Stimulated activated CD4-positive, alpha-beta T cell treated with anti-CD3 and anti-CD28 coated beads, Interleukin-1b, Interleukin-23, amount 100 ng/mL, for 48 hours (primary cell): Measurements from ENCODE around the gene STRN3.
"Not testable (repeated sequence)": the region's sequence is repeated elsewhere in the genome, so short reads cannot be mapped to it uniquely, and the experiment has no call there.

Source experiments
- DNase-seq: peaks from one replicate; pipeline ENCODE4 v3.0.0-alpha.2; 2020

The STRN3 gene

GRCh38 chr14:30967364-30968098, 58.6 kb downstream of the STRN3 start:
- DNase-seq = not testable (repeated sequence)

- no peak for DNase-seq
These were observed 59.5 kb downstream of the STRN3 start for GRCh38 chr14:30966415-30967363.

- not testable (repeated sequence) for DNase-seq
These were observed 60.3 kb downstream of the STRN3 start for GRCh38 chr14:30965861-30966260.

- not testable (repeated sequence) for DNase-seq
These were observed 63.6 kb downstream of the STRN3 start for GRCh38 chr14:30962537-30962936.

- no peak for DNase-seq
These were observed 64.8 kb downstream of the STRN3 start for GRCh38 chr14:30961330-30961729.

GRCh38 chr14:30960216-30960615, 66.0 kb downstream of the STRN3 start:
- DNase-seq = no peak

- DNase-seq = no peak
These were observed 67.4 kb downstream of the STRN3 start for GRCh38 chr14:30958555-30959407.

- DNase-seq = no peak
These were observed 68.3 kb downstream of the STRN3 start for GRCh38 chr14:30957813-30958370.

GRCh38 chr14:30949651-30950050, 76.5 kb downstream of the STRN3 start:
- no peak for DNase-seq

GRCh38 chr14:30943694-30944093, 82.5 kb downstream of the STRN3 start:
- no peak for DNase-seq

GRCh38 chr14:30940886-30941285, 85.3 kb downstream of the STRN3 start:
- DNase-seq = no peak

- DNase-seq = no peak
These were observed 87.6 kb downstream of the STRN3 start for GRCh38 chr14:30938617-30939016.

- no peak for DNase-seq
These were observed 90.7 kb downstream of the STRN3 start for GRCh38 chr14:30935445-30935844.

- DNase-seq = not testable (repeated sequence)
These were observed 92.2 kb downstream of the STRN3 start for GRCh38 chr14:30933937-30934336.

GRCh38 chr14:30928462-30928861, 97.7 kb downstream of the STRN3 start:
- DNase-seq = peak; percentile 3

GRCh38 chr14:30925254-30925653, 100.9 kb downstream of the STRN3 start:
- no peak for DNase-seq

GRCh38 chr14:30921788-30922187, 104.4 kb downstream of the STRN3 start:
- DNase-seq = no peak

GRCh38 chr14:30921305-30921704, 104.9 kb downstream of the STRN3 start:
- DNase-seq = no peak

GRCh38 chr14:30915596-30915995, 110.6 kb downstream of the STRN3 start:
- DNase-seq = no peak

- DNase-seq = no peak
These were observed 111.4 kb downstream of the STRN3 start for GRCh38 chr14:30914812-30915211.

- DNase-seq = no peak
These were observed 117.4 kb downstream of the STRN3 start for GRCh38 chr14:30908826-30909225.

GRCh38 chr14:30907659-30908057, 118.5 kb downstream of the STRN3 start:
- no peak for DNase-seq
